C4-2B (cell line): ENCODE measurements around the gene CTNNBIP1.

ENCODE experiments used
- H3K27ac ChIP-seq: fragments of 450-650 bp; 2 replicates; pipeline ENCODE4 v1.5.1; 2017
- CTCF ChIP-seq: fragments of 450-650 bp; conservative IDR thresholded peaks from 2 replicates; pipeline ENCODE4 v1.5.1; 2017; ENCODE audit warnings: mild to moderate bottlenecking
- ZFX ChIP-seq: fragments of 450-650 bp; IDR thresholded peaks from 2 replicates; pipeline ENCODE4 v1.6.1; 2017

Gene CTNNBIP1

GRCh38 chr1:9910076-9910422, at the start of gene CTNNBIP1:
TSS of gene CTNNBIP1 (minus strand) at chr1:9910269. CDS start at chr1:9872064, 38,205 bp downstream.
- no peak; the same call in 1 of the 2 replicates for TF ChIP-seq CTCF
- TF ChIP-seq ZFX = peak; percentile 24
- H3K27ac ChIP-seq = peak within 1 kb of the TSS; percentile 89

- TF ChIP-seq CTCF (no peak), ZFX (no peak)
Measured at GRCh38 chr1:9957726-9958125, 47.7 kb upstream of the CTNNBIP1 start.

GRCh38 chr1:9946315-9946714, 36.2 kb upstream of the CTNNBIP1 start:
- H3K27ac ChIP-seq = no peak overlapping the region
- no peak for TF ChIP-seq ZFX
- TF ChIP-seq CTCF = no peak

More at GRCh38 chr1:9957726-9958125, 47.7 kb upstream of the CTNNBIP1 start:
- H3K27ac ChIP-seq = no peak overlapping the region

GRCh38 chr1:9942939-9943788, 33.1 kb upstream of the CTNNBIP1 start, which contains the start of the genes LZIC and NMNAT1:
TSS of gene LZIC (minus strand) at chr1:9943391. CDS start at chr1:9936619, 6,772 bp downstream.
TSS of gene NMNAT1 (plus strand) at chr1:9943475. CDS start at chr1:9972074, 28,599 bp downstream.
- H3K27ac ChIP-seq = peak within 1 kb of the TSS; percentile 79

GRCh38 chr1:9942399-9942938, 32.4 kb upstream of the CTNNBIP1 start:
- TF ChIP-seq CTCF (peak; percentile 74), ZFX (no peak)
- peak overlapping the region; percentile 79 for H3K27ac ChIP-seq

More at GRCh38 chr1:9942939-9943788, 33.1 kb upstream of the CTNNBIP1 start, which contains the start of the genes LZIC and NMNAT1:
- TF ChIP-seq ZFX (peak; percentile 96), CTCF (no peak)

- H3K27ac ChIP-seq = no peak overlapping the region
- TF ChIP-seq ZFX = no peak
- TF ChIP-seq CTCF = no peak
Measured at GRCh38 chr1:9929431-9930385, 19.6 kb upstream of the CTNNBIP1 start.
